Fibroblast of lung (primary cell): ENCODE measurements around the gene DYSF. TPM values are rescaled to one million over a fixed set of nuclear protein-coding genes. Genes with fewer than 3 reads are reported as not detected.

ENCODE experiments used
- DNase-seq, 2 donors: peaks; one replicate each; pipeline versions ENCODE4 v3.0.0 to v3.0.0-alpha.2; 2010; ENCODE audit warnings: low read depth in 2 of 2
- H2AFZ ChIP-seq: 2 replicates; pipeline ENCODE4 v1.5.1; 2012; ENCODE audit warnings: low read length, control low read depth, inconsistent platforms
- H3K27ac ChIP-seq: 2 replicates; pipeline ENCODE4 v1.5.1; 2011; ENCODE audit warnings: low read length, control low read depth; ENCODE audit not compliant: insufficient read depth
- H3K27me3 ChIP-seq: 2 replicates; pipeline ENCODE4 v1.5.1; 2011; ENCODE audit warnings: mild to moderate bottlenecking, low read length; ENCODE audit not compliant: control insufficient read depth, insufficient read depth
- H3K36me3 ChIP-seq: 2 replicates; pipeline ENCODE4 v1.5.1; 2011; ENCODE audit warnings: low read length; ENCODE audit not compliant: control insufficient read depth, insufficient read depth
- H3K4me1 ChIP-seq: 2 replicates; pipeline ENCODE4 v1.5.1; 2011; ENCODE audit warnings: low read length; ENCODE audit not compliant: control insufficient read depth, insufficient read depth; ENCODE audit errors: extremely low read depth
- H3K4me2 ChIP-seq: 2 replicates; pipeline ENCODE4 v1.5.1; 2011; ENCODE audit warnings: low read length, control low read depth; ENCODE audit not compliant: insufficient read depth; ENCODE audit errors: extremely low read depth
- H3K4me3 ChIP-seq, 4 experiments: fragments of 200-600 bp in 1 of 4; sonication (generic) in 1 of 4; replicated peaks in 1 of 4; 2 replicates each; pipeline ENCODE4 v1.5.1; 2011 to 2016; ENCODE audit warnings: low read length in 4 of 4, low read depth in 3 of 4, mild to moderate bottlenecking in 3 of 4, control low read depth in 2 of 4, inconsistent platforms in 1 of 4, mixed read lengths in 1 of 4; ENCODE audit not compliant: insufficient read depth in 1 of 4; ENCODE audit errors: control extremely low read depth in 1 of 4
- H3K79me2 ChIP-seq: 2 replicates; pipeline ENCODE4 v1.5.1; 2012; ENCODE audit warnings: mild to moderate bottlenecking, low read length, inconsistent platforms; ENCODE audit not compliant: control insufficient read depth, insufficient read depth
- H3K9ac ChIP-seq: 2 replicates; pipeline ENCODE4 v1.5.1; 2011; ENCODE audit warnings: mild to moderate bottlenecking, low read length, control low read depth; ENCODE audit not compliant: insufficient read depth
- H3K9me3 ChIP-seq: 2 replicates; pipeline ENCODE4 v1.5.1; 2012; ENCODE audit warnings: low read depth, low read length; ENCODE audit not compliant: control insufficient read depth, insufficient read depth
- H4K20me1 ChIP-seq: 2 replicates; pipeline ENCODE4 v1.5.1; 2011; ENCODE audit warnings: low read length; ENCODE audit not compliant: control insufficient read depth, insufficient read depth; ENCODE audit errors: extremely low read depth
- EZH2 ChIP-seq: IDR thresholded peaks from 2 replicates; pipeline ENCODE4 v1.5.1; 2012; ENCODE audit warnings: low read length, control low read depth, mild to moderate bottlenecking; ENCODE audit errors: missing control alignments
- polyA plus RNA-seq, 2 donors: library from polyadenylated mRNA; depleted of rRNA in 1 of 2; stranded (reverse) in 1 of 2; unstranded in 1 of 2; fragments of >200 nt; gene quantifications; 2 replicates each; pipeline ENCODE4 v1.2.1, GENCODE V29; 2011 to 2012; ENCODE audit warnings: missing spikeins in 1 of 2
- total RNA-seq: library from RNA; depleted of rRNA; stranded (reverse); fragments of >200 nt; gene quantifications from 2 replicates; pipeline ENCODE4 v1.2.1, GENCODE V29; 2014
- TF ChIP-seq, protein P1 (sequence below), 2 donors: IDR thresholded peaks in 1 of 2; conservative IDR thresholded peaks in 1 of 2; 1 replicate in 1 of 2; 2 replicates in 1 of 2; pipeline ENCODE4 v1.5.1; 2011 to 2012; ENCODE audit warnings: low read length in 2 of 2, control low read depth in 1 of 2, inconsistent platforms in 1 of 2, low read depth in 1 of 2, mild to moderate bottlenecking in 1 of 2

DYSF gene
- total and polyA plus RNA-seq, 2 donors (not counting 1 experiment from before 2014, with no cell fraction given) = under 0.01 to 0.67 TPM

DNA sequence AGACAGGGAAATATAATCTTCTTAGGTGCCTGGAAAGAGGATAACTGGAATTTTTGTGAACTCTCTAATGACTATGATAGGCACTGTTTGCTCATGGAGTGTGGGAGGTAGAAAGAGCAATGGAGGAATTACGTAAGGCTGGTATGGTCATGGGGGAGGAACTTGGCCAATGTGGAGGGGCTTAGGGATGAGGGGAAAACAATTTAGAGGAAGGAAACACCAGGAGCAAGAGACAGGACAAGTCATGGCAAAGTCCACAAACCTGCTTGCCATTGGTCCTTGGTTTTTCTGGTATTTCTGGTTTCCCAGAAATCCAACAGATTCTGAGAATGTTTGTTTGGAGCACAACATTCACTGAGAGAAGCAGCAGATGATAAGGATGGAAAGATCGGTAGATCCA lies 274.2 kb downstream of the DYSF start:
- H3K79me2 ChIP-seq = no peaks in the 10 kb centered on the region
- no peak for DNase-seq
- TF ChIP-seq EZH2 = no peak
- TF ChIP-seq, protein P1, sequence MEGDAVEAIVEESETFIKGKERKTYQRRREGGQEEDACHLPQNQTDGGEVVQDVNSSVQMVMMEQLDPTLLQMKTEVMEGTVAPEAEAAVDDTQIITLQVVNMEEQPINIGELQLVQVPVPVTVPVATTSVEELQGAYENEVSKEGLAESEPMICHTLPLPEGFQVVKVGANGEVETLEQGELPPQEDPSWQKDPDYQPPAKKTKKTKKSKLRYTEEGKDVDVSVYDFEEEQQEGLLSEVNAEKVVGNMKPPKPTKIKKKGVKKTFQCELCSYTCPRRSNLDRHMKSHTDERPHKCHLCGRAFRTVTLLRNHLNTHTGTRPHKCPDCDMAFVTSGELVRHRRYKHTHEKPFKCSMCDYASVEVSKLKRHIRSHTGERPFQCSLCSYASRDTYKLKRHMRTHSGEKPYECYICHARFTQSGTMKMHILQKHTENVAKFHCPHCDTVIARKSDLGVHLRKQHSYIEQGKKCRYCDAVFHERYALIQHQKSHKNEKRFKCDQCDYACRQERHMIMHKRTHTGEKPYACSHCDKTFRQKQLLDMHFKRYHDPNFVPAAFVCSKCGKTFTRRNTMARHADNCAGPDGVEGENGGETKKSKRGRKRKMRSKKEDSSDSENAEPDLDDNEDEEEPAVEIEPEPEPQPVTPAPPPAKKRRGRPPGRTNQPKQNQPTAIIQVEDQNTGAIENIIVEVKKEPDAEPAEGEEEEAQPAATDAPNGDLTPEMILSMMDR (conservative IDR thresholded peaks at IDR 0.05 in 1 of 2, IDR thresholded peaks at IDR 0.05 in 1 of 2; ENCODE audit: low read depth in 1 of 2, low read length in 2 of 2) = no peak
- peaks cover 17% of the 10 kb centered on the region for H3K27me3 ChIP-seq
- H3K9me3 ChIP-seq = no peaks in the 10 kb centered on the region
- no peaks in the 10 kb centered on the region for H4K20me1 ChIP-seq
- H3K4me3 ChIP-seq = no peak overlapping the region
- H3K4me1 ChIP-seq = no peaks in the 10 kb centered on the region
- no peak overlapping the region for H2AFZ ChIP-seq
- no peaks in the 10 kb centered on the region for H3K36me3 ChIP-seq
- no peak overlapping the region for H3K4me2 ChIP-seq
- H3K9ac ChIP-seq = no peak overlapping the region
- H3K27ac ChIP-seq = no peak overlapping the region

DNA sequence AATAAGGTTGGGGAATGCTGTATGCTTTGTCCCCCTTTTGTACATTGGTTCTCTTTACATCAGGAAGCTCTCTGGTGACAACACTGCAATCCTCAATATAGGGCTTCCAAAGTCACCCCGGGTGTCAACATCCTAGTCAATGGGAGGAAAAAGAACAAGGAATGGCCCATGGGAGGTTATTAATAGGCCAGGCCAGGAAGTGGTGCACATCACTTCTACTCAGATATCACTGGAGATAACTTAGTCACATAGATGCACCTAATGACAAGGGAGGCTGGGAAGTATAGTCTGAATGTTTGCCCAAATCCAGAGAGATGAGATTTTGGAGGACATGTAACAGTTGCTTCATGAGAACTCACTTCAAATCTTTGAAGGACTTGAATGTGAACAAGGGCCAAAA lies 274.7 kb downstream of the DYSF start:
- H3K27me3 ChIP-seq = peaks cover 21% of the 10 kb centered on the region
- H2AFZ ChIP-seq = no peak overlapping the region
- no peak overlapping the region for H3K4me3 ChIP-seq
- no peaks in the 10 kb centered on the region for H3K79me2 ChIP-seq
- no peaks in the 10 kb centered on the region for H3K36me3 ChIP-seq
- H4K20me1 ChIP-seq = no peaks in the 10 kb centered on the region
- DNase-seq = no peak
- no peaks in the 10 kb centered on the region for H3K9me3 ChIP-seq
- no peak overlapping the region for H3K4me2 ChIP-seq
- no peak overlapping the region for H3K9ac ChIP-seq
- H3K27ac ChIP-seq = no peak overlapping the region
- TF ChIP-seq, protein P1 (conservative IDR thresholded peaks at IDR 0.05 in 1 of 2, IDR thresholded peaks at IDR 0.05 in 1 of 2; ENCODE audit: low read depth in 1 of 2, low read length in 2 of 2) = no peak
- TF ChIP-seq EZH2 = no peak
- no peaks in the 10 kb centered on the region for H3K4me1 ChIP-seq

DNA sequence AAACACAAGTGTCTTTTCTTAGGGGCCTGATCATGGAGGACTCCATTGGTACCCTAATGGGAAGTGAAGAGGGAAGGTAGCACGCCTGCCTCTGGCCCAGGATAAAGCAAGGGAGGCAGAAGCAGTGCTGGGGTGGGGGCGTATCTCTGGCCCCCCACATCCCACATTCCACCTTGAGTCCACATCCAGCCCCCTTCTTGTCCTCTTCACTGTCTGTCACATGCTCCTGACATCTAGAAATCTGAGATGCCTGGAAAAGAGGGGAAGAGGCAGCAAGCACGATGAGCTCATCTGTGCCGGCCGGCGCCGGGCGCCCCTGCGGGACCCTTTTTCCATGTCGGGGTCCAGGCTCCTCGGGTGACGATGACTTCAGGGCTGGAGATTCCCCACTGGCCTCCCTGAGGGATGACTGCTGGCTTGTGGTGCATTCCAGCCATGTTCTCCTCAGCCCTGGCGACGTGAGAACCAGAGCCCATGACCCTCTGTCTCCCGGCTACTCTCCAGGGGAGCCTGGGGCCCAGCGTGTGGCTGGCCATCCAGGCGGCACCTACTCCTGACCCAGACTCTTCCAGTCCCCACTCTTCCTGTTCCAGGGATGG lies 277.5 kb downstream of the DYSF start:
- DNase-seq = no peak
- no peaks in the 10 kb centered on the region for H3K36me3 ChIP-seq
- no peak overlapping the region for H3K4me3 ChIP-seq
- no peak overlapping the region for H3K4me2 ChIP-seq
- H3K27ac ChIP-seq = no peak overlapping the region
- no peak overlapping the region for H2AFZ ChIP-seq
- no peaks in the 10 kb centered on the region for H3K4me1 ChIP-seq
- no peaks in the 10 kb centered on the region for H3K79me2 ChIP-seq
- no peaks in the 10 kb centered on the region for H4K20me1 ChIP-seq
- no peaks in the 10 kb centered on the region for H3K9me3 ChIP-seq
- H3K9ac ChIP-seq = no peak overlapping the region
- TF ChIP-seq, protein P1 (conservative IDR thresholded peaks at IDR 0.05 in 1 of 2, IDR thresholded peaks at IDR 0.05 in 1 of 2; ENCODE audit: low read depth in 1 of 2, low read length in 2 of 2) = no peak
- no peak for TF ChIP-seq EZH2
- peaks cover 25% of the 10 kb centered on the region for H3K27me3 ChIP-seq
